ENCODE results near the gene TAS2R13.

The TAS2R13 gene, protein sequence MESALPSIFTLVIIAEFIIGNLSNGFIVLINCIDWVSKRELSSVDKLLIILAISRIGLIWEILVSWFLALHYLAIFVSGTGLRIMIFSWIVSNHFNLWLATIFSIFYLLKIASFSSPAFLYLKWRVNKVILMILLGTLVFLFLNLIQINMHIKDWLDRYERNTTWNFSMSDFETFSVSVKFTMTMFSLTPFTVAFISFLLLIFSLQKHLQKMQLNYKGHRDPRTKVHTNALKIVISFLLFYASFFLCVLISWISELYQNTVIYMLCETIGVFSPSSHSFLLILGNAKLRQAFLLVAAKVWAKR

DNA sequence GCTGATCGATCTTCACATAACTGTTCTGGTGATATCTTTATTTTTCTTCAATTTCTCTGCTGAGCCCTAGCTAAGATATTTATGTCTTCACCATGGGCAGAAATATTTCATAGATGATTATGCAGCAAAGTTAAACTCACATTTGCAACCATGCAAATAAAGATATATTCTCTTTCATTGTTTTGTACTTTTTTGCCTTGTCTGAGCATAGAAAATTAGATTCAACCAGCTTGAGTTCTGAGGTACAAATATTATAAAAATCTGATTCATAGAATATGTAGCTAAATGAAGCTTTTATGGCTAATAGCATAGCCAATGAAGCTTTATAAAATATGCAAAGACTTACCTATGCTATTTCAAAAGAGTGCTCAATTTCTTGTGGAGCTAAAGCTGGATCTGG lies at the start of gene TAS2R13:
TAS2R13 (minus strand) TSS at position 101 of the 400 bp plus-strand sequence. CDS start 264 bp downstream, outside the sequence.
- no peak for DNase-seq

DNA sequence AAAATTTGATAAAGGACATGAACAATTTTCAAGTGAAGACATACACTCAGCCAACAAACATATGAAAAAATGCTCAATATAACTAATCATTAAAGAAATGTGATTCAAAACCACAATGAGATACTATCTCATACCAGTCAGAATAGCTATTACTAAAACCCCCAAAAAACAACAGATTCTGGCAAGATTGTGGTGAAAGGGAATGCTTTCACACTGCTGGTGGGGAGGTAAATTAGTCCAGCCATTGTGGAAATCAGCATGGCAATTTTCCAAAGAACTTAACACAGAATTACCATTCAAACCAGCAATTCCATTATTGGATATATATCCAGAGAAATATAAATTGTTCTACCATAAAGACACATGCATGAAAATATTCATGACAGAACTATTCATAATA lies 48.4 kb upstream of the TAS2R13 start:
- DNase-seq, result no peak

DNA sequence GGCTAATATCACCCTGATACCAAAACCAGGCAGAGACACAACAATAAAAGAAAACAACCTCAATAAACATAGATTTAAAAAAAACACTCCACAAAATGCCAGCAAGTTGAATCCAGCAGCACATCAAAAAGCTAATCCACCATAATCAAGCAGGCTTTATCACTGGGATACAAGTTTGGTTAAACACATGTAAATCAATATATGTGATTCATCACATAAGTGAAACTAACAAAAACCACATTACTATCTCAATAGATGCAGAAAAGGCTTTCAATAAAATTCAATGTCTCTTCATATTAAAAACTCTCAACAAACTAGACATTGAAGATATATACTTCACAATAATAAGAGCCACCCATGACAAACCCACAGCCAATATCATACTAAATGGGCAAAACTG lies 46.7 kb upstream of the TAS2R13 start:
- no peak for DNase-seq

DNA sequence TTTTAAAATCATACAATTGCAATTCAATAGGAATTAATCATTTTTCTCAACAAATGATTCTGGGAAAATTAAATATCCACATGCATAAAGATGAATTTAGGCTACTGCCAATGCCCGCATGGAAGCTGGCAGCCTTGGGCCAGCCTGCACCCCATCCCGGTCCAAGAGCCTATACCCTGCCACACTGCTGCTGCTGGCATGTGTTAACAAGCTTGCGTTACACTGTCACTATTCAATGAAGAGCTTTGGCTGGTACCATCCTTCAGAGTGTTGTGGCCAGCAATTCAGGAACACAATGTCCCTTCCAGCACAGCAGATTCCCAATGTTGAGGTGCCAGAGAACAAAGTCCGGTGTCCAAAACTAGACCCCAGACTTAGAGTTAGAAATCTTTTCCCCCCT lies 43.3 kb upstream of the TAS2R13 start:
- no peak for DNase-seq

DNA sequence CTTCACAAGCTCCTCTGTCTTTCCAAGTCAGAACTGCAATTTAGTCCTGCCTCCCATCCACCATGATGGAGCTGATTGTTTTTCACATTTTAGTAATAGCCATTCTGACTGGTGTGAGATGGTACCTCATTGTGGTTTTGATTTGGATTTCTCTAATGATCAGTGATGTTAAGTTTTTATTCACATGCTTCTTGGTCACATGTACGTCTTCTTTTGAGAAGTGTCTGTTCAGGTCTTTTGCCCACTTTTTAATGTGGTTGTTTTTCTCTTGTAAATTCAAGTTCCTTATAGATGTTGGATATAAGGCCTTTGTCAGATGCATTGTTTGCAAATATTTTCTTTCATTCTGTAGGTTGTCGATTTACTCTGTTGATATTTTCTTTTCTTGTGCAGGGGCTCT lies 33.8 kb upstream of the TAS2R13 start:
- no peak for DNase-seq

DNA sequence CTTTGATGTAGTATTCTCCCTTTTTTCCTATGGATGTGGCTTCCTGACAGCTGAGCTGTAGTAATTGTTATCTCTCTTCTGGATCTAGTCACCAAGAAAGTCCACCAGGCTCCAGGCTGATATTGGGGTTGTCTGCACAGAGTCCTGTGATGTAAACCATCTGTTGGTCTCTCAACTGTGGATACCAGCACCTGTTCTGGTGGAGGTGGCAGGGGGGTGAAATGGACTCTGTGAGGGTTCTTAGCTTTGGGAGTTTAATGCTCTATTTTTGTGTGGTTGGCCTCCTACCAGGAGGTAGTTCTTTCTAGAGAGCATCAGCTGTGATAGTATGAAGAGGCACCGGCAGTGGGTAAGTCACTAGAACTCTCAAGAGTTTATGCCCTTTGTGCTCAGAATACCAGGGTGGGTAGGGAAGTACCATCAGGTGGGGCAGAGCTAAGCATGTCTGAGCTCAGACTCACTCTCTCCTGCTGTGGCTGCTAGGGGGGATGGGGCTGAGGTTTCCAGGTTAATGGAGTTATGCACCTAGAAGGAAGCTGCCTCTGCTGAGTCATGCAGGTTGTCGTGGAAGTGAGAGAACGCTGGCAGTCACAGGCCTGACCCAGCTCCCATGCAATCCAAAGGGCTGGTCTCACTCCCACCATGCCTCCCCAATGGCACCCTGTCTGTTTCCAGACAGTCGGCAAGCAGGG lies 32.7 kb upstream of the TAS2R13 start:
- no peak for DNase-seq

DNA sequence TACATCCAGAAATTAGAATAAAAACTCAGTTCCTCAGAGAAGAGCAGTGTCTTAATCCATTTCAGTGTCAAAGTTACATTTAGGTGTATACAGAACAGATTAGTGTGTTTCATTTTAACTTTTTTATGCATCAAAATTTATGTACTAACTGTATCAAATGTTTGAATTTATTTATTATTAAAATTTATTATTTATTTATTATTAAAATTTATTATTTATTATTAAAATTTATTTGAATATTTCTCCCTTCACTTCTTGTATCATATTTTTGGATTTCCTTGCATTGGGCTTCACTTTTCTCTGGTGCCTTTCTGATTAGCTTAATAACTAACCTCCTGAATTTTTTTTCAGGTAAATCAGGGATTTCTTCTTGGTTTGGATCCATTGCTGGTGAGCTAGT lies 32.0 kb upstream of the TAS2R13 start:
- DNase-seq, result no peak

DNA sequence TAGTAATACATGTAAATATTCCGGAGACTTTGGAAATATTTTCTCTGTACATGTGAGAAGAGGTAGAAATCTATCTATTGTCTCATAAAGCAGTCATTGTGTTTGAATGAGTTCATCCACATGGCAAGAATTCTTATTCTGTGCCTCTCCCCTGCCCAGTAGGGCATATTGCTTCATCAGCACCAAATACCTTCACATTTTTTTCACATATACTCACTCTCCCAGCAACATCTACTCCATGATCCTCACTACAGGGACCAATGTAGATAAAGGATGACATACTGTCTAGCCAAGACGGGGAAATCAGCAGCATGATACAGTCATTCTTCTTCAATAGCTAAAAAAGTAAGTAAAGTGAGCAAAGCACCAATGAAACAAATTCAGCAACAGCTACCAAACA lies 31.0 kb upstream of the TAS2R13 start:
- no peak for DNase-seq

DNA sequence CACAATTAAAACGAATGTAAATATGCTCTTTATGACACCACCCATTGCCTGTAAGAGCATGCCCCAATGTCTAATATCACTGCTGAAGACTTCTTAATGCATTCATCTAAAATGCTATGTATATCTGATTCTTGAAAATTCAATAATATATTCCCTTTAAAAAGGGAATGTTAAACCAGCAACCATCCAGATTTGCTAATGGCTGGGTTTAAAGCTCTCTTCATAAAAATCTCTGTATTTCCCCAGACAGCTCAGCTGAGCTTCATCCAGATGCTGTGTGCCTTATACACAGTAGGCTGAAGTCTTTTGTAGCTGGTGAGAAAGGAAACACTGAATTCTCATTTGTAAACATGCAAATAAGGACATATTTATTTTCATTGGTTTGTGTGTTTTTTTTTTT lies 29.8 kb upstream of the TAS2R13 start, which contains the start of gene TAS2R14:
TAS2R14 (minus strand) TSS at position 101 of the 400 bp plus-strand sequence; CDS start at position 45, 56 bp downstream.
- no peak for DNase-seq

DNA sequence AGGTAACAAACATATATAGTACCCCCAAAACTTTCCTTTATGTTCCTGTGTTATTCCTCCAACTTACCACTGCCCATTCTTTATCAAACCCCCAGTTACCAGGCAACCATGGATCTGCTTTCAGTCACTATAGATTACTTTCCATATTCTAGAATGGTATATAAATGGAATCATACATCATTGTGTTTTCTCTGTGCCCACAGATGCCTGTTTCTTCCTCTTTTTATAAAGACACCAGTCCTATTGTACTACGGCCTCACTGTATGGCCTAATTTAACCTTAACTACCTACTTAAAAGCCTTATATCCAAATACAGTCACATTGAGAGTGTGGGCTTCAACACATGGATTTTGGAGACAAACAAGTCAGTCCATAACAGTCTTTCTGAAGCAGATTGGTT lies 27.1 kb upstream of the TAS2R13 start:
- DNase-seq, result no peak

DNA sequence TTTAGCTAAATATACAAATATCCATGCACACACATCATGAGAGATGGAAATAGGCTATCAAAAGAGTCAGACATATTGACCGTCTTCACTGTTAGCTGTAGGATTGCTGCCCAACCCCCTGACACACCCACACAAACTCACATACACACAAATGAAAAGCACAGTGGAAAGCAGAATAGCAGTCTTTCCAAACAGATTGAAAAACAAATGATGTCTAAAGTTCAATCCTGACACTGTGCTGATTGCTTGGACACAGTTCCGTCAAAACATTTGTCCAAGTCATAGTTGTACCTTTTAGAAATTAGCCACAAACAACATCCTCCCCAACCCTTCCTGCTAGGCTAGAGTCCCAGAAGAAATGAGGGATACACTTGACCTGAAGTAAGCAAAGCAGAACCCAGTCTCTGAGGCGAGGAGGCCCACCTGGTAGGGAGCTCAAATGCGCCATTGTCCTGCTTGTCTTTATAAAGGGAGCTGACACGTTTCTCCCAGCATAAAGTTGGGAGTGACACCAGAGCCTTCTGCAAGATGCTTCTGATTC lies 19.5 kb upstream of the TAS2R13 start, which contains the start of gene PRH2:
PRH2 (plus strand) TSS at position 491 of the 541 bp plus-strand sequence; CDS start at position 529, 38 bp downstream.
- no peak for DNase-seq

DNA sequence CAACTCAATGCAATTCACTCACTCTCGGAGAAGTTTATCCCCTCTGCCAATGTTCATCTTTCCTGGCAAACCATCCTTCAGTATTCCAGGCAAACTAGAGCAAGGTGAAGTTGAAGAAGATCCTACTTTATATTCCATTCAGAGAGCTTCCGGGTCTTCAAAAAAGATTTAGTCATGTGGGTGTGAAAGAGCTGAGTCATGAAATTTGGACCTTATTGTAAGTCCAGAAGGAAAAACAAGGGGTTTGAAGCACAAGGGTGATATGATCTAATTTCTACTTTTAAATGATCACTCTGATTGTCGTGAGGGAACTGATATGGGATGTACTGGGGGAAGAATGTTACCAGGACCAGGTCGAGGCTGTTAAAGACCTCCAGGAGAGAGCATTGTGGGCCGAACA lies 16.9 kb upstream of the TAS2R13 start:
- DNase-seq, result no peak

DNA sequence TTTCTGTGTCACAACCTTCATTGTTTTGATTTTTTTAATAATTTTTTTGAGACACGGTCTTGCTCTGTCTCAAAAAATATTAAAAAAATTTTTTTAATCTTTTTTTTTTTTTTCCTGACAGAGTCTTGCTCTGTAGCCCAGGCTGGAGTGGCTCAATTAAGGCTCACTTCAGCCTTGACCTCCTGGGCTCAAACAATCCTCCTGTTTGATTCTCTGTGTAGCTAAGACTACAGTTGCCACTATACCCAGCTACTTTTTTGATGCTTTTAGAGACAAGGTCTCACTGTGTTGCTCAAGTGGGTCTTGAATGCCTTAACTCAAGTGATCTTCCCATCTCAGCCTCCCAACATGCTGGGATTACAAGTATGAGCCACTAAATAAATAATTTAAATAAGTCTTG lies 10.4 kb upstream of the TAS2R13 start:
- DNase-seq, result no peak

DNA sequence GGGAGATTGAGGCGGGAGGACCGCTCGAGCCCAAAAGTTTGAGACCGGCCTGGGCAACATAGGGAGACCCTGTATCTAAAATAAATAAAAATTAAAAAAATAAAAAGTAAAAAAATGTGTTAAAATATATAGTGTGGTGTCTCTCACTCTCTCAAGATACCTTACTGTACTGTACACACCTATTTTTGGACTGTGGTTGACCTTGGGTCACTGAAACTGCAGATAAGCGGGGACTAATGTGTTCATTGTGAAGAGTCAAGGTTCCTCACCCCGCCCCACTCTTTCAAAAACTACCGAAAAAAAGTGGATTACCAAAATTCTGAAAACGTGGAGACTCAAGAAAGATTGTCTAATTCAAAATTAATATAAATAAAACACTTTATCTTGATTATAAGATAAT lies 1.0 kb upstream of the TAS2R13 start:
- no peak for DNase-seq

DNA sequence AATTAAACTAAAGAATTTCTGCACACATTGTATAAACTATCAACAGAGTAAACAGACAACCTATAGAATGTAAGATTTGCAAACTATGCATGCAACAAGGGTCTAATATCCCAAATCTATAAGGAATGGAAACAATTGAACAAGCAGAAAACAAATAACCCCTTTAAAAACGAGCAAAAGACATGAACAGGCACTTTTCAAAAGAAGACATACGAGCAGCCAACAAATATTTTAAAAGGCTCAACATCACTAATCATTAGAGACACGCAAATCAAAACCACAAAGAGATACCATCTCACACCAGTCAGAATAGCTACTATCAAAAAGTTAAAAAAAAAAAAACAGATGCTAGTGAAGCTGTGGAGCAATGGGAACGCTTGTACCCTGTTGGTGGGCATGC lies 4.7 kb downstream of the TAS2R13 start:
- DNase-seq, result no peak

DNA sequence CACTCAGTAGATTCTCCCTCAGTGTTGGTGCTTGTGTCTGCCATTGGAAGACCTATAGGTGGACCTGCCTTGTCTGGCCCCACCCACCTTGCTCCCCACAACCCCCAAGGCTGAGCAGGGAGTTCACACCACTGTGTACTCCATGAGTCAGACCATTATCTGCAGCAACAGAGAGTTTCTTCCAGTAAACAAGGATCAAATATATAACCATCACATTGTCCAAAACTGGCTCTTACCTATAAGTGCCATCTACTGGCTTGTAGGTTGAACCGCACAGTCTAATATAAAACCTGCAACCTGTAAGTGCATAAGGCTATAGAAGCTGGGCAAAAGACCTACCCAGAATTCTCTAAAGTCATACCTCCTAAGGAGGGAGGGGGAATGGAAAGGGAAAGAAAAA lies 7.9 kb downstream of the TAS2R13 start:
- DNase-seq, result no peak

DNA sequence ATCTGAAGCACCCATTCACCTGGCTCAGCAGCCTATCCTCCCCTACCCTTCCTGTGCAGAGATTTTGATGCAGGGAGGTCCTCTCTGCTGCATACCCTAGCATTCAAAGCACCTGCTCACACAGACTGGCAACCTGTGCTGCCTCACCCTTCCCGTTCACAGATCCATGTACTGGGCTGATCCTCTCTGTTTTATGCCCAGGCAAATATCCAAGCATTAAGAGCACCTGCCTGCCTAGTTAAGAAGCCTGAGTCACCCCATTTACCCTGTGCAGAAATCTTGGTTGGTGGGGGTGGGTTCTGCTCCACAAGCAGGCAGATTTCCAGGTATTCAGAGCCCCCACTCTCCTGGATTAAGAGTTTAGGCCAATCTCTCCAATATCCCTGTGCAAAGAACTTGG lies 8.4 kb downstream of the TAS2R13 start:
- DNase-seq, result no peak

DNA sequence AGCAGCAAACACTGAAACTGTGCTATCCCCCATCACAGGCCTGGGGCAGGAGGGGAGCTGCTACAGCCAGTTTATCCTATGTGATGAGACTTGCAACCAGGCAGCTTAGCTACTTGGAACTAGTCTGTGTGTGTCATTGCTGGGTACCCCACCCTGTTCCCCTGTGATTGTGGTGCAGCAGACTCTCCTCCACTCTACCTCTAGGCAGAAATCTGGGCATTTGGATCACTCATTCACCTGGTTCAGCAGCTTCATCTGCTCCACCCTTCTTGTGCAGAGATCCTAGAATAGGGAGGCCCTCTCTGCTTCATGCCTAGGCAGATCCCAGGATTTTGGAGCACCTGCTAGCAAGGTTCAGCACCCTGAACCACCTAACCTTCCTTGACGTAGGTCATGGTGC lies 8.8 kb downstream of the TAS2R13 start:
- no peak for DNase-seq

DNA sequence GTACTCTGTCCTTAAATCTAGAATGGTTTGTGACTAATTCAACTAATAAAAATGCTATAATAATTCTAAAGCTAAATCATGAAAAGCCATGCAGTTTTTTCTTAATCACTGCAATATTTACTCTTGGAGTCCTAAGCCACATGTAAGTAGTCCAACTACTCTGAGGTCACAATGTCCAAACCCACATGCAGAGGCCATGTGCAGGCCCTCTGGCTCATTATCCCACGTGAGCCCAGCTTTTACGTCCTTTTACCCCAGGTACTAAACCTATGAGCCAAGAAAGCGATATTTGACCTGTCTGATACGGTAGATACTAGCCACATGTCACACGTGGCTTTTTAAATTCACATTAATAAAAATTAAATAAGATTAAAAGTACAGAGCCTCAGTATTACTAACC lies 12.5 kb downstream of the TAS2R13 start:
- DNase-seq, result no peak

DNA sequence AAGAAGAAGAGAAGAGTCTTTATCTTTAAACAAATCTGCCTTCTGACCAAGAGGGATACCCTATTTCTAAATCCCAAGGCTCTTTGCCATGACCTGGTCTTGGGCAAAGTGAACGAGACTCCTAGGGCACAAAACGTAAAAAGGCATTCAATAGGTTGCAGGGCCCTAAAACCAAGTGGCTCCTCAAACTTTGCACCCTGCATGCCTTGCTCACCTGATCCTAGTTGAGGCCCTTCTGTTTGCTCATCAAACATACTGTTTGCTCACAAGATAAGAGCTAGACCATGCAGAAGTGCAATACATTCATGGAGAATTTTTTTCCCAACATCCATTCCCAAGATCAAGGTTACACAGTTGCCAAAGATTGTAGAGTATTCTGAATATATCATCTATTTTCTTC lies 17.4 kb downstream of the TAS2R13 start:
- DNase-seq, result no peak

DNA sequence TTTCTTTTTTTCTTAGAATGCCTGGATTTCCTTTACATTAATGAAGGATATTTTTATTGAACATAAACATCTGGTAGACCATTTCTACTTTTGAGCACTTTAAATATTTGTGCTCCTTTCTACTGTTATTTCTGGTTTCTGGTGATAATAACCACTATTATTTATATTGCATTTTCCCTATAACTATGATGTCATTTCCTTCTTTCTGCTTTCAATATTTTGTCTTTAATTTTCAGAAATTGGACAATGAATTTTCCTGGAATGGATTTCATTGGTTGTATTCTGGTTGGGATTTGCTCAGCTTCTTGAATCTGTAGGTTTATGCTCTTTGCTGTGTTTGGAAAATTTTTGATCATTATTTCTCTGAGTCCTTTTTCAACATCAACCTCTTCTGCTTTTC lies 20.1 kb downstream of the TAS2R13 start:
- DNase-seq, result no peak

DNA sequence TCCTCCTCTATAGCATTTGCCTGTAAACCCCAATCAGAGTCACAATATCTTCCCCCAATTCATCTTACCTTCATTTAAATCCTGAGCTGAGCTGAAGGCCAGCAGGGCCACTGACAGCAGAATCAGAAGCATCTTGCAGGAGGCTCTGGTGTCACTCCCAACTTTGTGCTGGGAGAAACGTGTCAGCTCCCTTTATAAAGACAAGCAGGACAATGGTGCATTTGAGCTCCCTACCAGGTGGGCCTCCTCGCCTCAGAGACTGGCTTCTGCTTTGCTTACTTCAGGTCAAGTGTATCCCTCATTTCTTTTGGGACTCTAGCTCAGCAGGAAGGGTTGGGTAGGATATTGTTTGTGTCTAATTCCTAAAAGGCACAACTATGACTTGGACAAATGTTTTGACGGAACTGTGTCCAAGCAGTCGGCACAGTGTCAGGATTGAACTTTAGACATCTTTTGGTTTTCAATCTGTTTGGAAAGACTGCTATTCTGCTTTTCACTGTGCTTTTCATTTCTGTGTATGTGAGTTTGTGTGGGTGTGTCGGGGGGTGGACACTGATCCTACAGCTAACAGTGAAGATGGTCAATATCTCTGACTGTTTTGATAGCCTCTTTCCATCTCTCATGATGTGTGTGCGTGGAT lies 25.2 kb downstream of the TAS2R13 start, which contains the start of gene PRH1:
PRH1 (minus strand) TSS at position 170 of the 640 bp plus-strand sequence; CDS start at position 132, 38 bp downstream.
- DNase-seq, result no peak

DNA sequence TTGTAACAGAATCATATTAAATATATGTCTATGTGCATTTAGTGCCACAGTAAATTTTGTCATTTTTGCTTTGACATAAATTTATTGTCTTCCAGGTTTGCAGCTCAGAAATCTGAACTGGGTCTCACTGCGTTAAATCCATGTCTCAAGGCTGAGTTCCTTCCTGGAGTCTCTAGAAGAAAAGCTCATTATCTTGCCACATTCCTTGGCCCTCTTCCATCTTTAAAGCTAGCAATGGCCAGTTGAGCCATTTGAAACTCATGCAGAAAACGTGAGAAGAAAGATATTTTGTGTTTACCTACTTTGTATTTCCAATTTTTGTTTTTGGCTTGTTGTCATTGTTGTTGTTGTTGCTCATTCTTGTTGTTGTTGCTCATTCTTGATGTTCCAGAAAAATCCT lies 36.0 kb downstream of the TAS2R13 start:
- DNase-seq, result no peak

DNA sequence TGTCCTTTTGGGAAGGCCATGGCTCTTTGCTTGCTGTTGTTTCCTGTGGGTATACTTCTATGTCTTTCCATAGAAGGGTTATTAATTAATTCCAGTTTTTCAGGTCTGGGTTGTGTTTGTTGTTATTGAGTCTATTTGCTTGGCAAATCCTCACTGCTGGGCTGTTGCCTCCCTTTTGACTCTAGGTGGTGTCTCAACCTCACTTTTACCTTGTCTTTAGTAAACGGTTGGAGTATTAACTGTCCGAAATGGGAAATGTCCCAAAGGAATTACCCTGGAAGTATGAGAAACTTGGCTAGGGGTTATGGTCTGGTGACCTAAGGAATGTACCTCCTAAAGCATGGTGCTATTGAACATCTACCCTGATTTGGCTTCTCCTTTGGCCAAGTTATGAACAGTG lies 42.0 kb downstream of the TAS2R13 start:
- no peak for DNase-seq

All from stimulated activated CD4-positive, alpha-beta T cell treated with anti-CD3 and anti-CD28 coated beads, Interleukin-4, amount 100 ng/mL, for 4 hours (primary cell).